Measurements from ENCODE around the gene UCKL1. TPM values are rescaled to one million over a fixed set of nuclear protein-coding genes. Genes with fewer than 3 reads are reported as not detected.
A peak's percentile ranks its signal among the peaks of the same experiment; 100 is the strongest.

The UCKL1 gene
- total and polyA plus RNA-seq, 2 donors from 2014 or later: 39.3 to 39.8 TPM

GRCh38 chr20:63937596-63937995 is 18.6 kb downstream of the UCKL1 start:
- DNase-seq (no peak), FAIRE-seq (no peak)
- Histone ChIP-seq H3K4me3 (ENCODE audit: low read length in 3 of 3) (no peak overlapping the region), H3K27ac (ENCODE audit: low read depth in 2 of 2, low read length in 2 of 2) (no peak overlapping the region), H3K4me1 (ENCODE audit: control insufficient read depth in 2 of 3, insufficient read depth in 2 of 3, low read depth in 1 of 3, low read length in 3 of 3) (no peaks in the 10 kb centered on the region), H3K9ac (ENCODE audit: low read length in 3 of 3) (no peak overlapping the region), H3K9me3 (ENCODE audit: control insufficient read depth in 2 of 3, insufficient read depth in 1 of 3, low read length in 3 of 3) (no peaks in the 10 kb centered on the region), H3K27me3 (ENCODE audit: control insufficient read depth, insufficient read depth, low read length) (no peaks in the 10 kb centered on the region), H3K36me3 (ENCODE audit: control insufficient read depth in 2 of 3, insufficient read depth in 3 of 3, low read length in 3 of 3) (peaks cover 0 to 25% (median 7%) of the 10 kb centered on the region in 3 donors)
- TF ChIP-seq, protein P1, sequence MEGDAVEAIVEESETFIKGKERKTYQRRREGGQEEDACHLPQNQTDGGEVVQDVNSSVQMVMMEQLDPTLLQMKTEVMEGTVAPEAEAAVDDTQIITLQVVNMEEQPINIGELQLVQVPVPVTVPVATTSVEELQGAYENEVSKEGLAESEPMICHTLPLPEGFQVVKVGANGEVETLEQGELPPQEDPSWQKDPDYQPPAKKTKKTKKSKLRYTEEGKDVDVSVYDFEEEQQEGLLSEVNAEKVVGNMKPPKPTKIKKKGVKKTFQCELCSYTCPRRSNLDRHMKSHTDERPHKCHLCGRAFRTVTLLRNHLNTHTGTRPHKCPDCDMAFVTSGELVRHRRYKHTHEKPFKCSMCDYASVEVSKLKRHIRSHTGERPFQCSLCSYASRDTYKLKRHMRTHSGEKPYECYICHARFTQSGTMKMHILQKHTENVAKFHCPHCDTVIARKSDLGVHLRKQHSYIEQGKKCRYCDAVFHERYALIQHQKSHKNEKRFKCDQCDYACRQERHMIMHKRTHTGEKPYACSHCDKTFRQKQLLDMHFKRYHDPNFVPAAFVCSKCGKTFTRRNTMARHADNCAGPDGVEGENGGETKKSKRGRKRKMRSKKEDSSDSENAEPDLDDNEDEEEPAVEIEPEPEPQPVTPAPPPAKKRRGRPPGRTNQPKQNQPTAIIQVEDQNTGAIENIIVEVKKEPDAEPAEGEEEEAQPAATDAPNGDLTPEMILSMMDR (IDR thresholded peaks at IDR 0.05; ENCODE audit: borderline replicate concordance, extremely low read depth, insufficient read depth): no peak
- intact Hi-C loops (cut with DNase I): no loop called here

DNA sequence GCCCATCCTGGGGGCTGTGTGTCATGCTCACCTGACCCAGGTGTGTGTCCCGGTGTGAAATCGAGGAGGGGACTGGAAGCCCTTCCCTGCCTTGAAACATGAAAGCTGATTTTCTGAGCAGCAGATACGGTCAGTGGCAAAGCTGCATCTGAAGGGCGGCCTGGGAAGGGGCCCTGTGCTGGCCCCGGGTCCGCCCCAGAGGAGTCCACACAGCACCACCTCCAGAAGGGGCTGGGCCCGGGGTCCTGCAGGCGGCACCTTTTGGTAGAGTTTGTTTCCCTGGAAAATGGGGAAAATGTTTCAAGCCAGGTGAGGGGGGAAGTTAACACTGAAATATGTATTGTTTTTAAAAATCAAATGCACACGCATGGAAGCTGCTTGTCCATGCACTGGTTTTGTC is 20.8 kb downstream of the UCKL1 start:
- Histone ChIP-seq H3K27ac (ENCODE audit: low read depth in 2 of 2, low read length in 2 of 2) (no peak overlapping the region), H3K9me3 (ENCODE audit: control insufficient read depth in 2 of 3, insufficient read depth in 1 of 3, low read length in 3 of 3) (no peaks in the 10 kb centered on the region), H3K4me1 (ENCODE audit: control insufficient read depth in 2 of 3, insufficient read depth in 2 of 3, low read depth in 1 of 3, low read length in 3 of 3) (no peaks in the 10 kb centered on the region), H3K9ac (ENCODE audit: low read length in 3 of 3) (no peak overlapping the region), H3K36me3 (ENCODE audit: control insufficient read depth in 2 of 3, insufficient read depth in 3 of 3, low read length in 3 of 3) (peaks cover 2 to 38% (median 12%) of the 10 kb centered on the region in 3 donors), H3K4me3 (ENCODE audit: low read length in 3 of 3) (no peak overlapping the region), H3K27me3 (ENCODE audit: control insufficient read depth, insufficient read depth, low read length) (no peaks in the 10 kb centered on the region)
- intact Hi-C loops (cut with DNase I): no loop called here
- peak in 1 of 5 donors; percentile 57 for DNase-seq
- no peak for FAIRE-seq
- TF ChIP-seq, protein P1 (IDR thresholded peaks at IDR 0.05; ENCODE audit: borderline replicate concordance, extremely low read depth, insufficient read depth): no peak

DNA sequence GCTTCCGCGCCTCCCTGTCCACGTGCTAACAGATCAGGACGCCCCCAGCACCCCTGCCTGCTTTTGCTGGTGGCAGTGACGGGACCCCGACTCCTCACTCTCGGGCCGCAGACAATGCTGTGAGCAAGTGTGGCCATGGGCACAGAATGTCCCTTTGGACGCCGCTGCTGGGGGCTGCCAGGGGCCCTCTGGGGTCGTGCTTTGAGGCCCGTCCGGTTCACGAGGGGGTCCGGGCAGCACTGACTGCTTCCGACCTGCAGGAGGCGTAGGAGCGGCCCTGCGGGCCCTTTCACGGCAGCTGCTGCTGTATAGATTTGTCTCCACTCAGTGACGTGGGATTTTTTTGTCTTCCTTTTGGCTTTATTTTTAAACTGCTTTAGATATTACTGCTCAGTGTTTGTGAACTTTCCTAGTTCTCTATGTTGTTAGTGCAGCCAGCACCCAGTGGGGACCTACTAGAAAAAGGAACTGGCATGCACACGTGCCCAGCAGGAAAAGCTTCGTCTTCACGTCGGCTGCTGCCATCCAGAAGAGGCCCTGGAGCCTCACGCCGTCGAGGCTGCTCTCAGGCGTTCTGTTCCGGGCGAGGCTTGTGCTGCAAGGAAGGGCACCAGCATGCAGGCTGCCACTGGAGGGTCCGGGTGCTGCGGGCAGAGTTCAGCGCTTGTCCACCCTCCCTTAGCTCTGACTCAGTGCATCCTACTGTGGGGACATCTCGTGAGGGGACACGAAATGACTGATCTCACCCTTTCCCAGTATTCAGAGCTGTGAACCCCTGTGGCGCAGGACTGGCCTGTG is 21.7 kb downstream of the UCKL1 start:
- H3K9ac ChIP-seq (ENCODE audit: low read length in 3 of 3): no peak overlapping the region
- TF ChIP-seq, protein P1 (IDR thresholded peaks at IDR 0.05; ENCODE audit: borderline replicate concordance, extremely low read depth, insufficient read depth): no peak
- H3K27ac ChIP-seq (ENCODE audit: low read depth in 2 of 2, low read length in 2 of 2): no peak overlapping the region
- H3K36me3 ChIP-seq (ENCODE audit: control insufficient read depth in 2 of 3, insufficient read depth in 3 of 3, low read length in 3 of 3): peaks cover 2 to 38% (median 12%) of the 10 kb centered on the region in 3 donors
- DNase-seq (peak in 1 of 5 donors; percentile 63), FAIRE-seq (no peak)
- intact Hi-C loops (cut with DNase I): no loop called here
- no peaks in the 10 kb centered on the region for H3K27me3 ChIP-seq (ENCODE audit: control insufficient read depth, insufficient read depth, low read length)
- no peaks in the 10 kb centered on the region for H3K9me3 ChIP-seq (ENCODE audit: control insufficient read depth in 2 of 3, insufficient read depth in 1 of 3, low read length in 3 of 3)
- H3K4me1 ChIP-seq (ENCODE audit: control insufficient read depth in 2 of 3, insufficient read depth in 2 of 3, low read depth in 1 of 3, low read length in 3 of 3): no peaks in the 10 kb centered on the region
- H3K4me3 ChIP-seq (ENCODE audit: low read length in 3 of 3): no peak overlapping the region

Measured in kidney (tissue), 14 donors.